Jurkat, Clone E6-1 (cell line): ENCODE data around the gene SORCS3.

Source experiments
- DNase-seq: peaks from one replicate; pipeline ENCODE4 v3.0.0-alpha.2; 2011; ENCODE audit warnings: low read depth, low spot score
- H3K4me3 ChIP-seq: 2 replicates; pipeline ENCODE4 v1.5.1; 2011; ENCODE audit warnings: mild to moderate bottlenecking, low read length, control low read depth, moderate library complexity

SORCS3 gene

GRCh38 chr10:104809288-104810090 lies 168.4 kb downstream of the SORCS3 start:
- peak; percentile 27 for DNase-seq
- H3K4me3 ChIP-seq = no peak overlapping the region

GRCh38 chr10:104811166-104811565 lies 170.1 kb downstream of the SORCS3 start:
- H3K4me3 ChIP-seq = no peak overlapping the region
- DNase-seq = no peak

GRCh38 chr10:104816501-104816900 lies 175.4 kb downstream of the SORCS3 start:
- peak; percentile 28 for DNase-seq
- no peak overlapping the region for H3K4me3 ChIP-seq

GRCh38 chr10:104819731-104820130 lies 178.6 kb downstream of the SORCS3 start:
- peak; percentile 49 for DNase-seq
- no peak overlapping the region for H3K4me3 ChIP-seq

- no peak for DNase-seq
- H3K4me3 ChIP-seq = no peak overlapping the region
These were observed 181.0 kb downstream of the SORCS3 start for GRCh38 chr10:104822088-104822487.

- DNase-seq = peak; percentile 48
- no peak overlapping the region for H3K4me3 ChIP-seq
These were observed 183.4 kb downstream of the SORCS3 start for GRCh38 chr10:104824380-104825006.

GRCh38 chr10:104831272-104831671 lies 190.2 kb downstream of the SORCS3 start:
- DNase-seq = no peak
- H3K4me3 ChIP-seq = no peak overlapping the region

GRCh38 chr10:104834580-104834979 lies 193.5 kb downstream of the SORCS3 start:
- DNase-seq = no peak
- no peak overlapping the region for H3K4me3 ChIP-seq

- DNase-seq = no peak
- no peak overlapping the region for H3K4me3 ChIP-seq
These were observed 194.3 kb downstream of the SORCS3 start for GRCh38 chr10:104835422-104835821.

GRCh38 chr10:104842704-104843103 lies 201.6 kb downstream of the SORCS3 start:
- H3K4me3 ChIP-seq = no peak overlapping the region
- no peak for DNase-seq

GRCh38 chr10:104844073-104844472 lies 203.0 kb downstream of the SORCS3 start:
- DNase-seq = no peak
- H3K4me3 ChIP-seq = no peak overlapping the region

- no peak for DNase-seq
- H3K4me3 ChIP-seq = no peak overlapping the region
These were observed 208.9 kb downstream of the SORCS3 start for GRCh38 chr10:104850023-104850422.

- no peak for DNase-seq
- H3K4me3 ChIP-seq = no peak overlapping the region
These were observed 227.0 kb downstream of the SORCS3 start for GRCh38 chr10:104867966-104868598.

GRCh38 chr10:104872691-104873090 lies 231.6 kb downstream of the SORCS3 start:
- no peak for DNase-seq
- no peak overlapping the region for H3K4me3 ChIP-seq

- DNase-seq = no peak
- no peak overlapping the region for H3K4me3 ChIP-seq
These were observed 232.1 kb downstream of the SORCS3 start for GRCh38 chr10:104873161-104873560.

GRCh38 chr10:104875561-104875960 lies 234.5 kb downstream of the SORCS3 start:
- no peak overlapping the region for H3K4me3 ChIP-seq
- DNase-seq = no peak

- H3K4me3 ChIP-seq = no peak overlapping the region
- no peak for DNase-seq
These were observed 239.7 kb downstream of the SORCS3 start for GRCh38 chr10:104880624-104881398.

- no peak overlapping the region for H3K4me3 ChIP-seq
- DNase-seq = no peak
These were observed 240.7 kb downstream of the SORCS3 start for GRCh38 chr10:104881740-104882139.

GRCh38 chr10:104892879-104893617 lies 252.0 kb downstream of the SORCS3 start:
- DNase-seq = no peak
- no peak overlapping the region for H3K4me3 ChIP-seq
